OCI-LY7 (cell line): ENCODE data around the gene AKR1E2. TPM values are rescaled to one million over a fixed set of nuclear protein-coding genes. Genes with fewer than 3 reads are reported as not detected.

Experiments
- BruUV-seq: library from RNA; stranded (reverse); fragments of 400-500 nt; replicated peaks from 2 replicates; lab custom pipeline; 2021; lab: Mats Ljungman, UMichigan
- CTCF ChIA-PET: fragments of 300-600 bp; sonication (Branson Sonifier 250); formaldehyde crosslinking; loops from one replicate; lab custom pipeline; 2022; ENCODE audit warnings: antibody characterized with exemption; ENCODE audit not compliant: unreplicated experiment; lab: Charles Lee
- POLR2A ChIA-PET: fragments of 300-600 bp; sonication (Branson Sonifier 250); formaldehyde crosslinking; loops from one replicate; lab custom pipeline; 2022; ENCODE audit warnings: antibody characterized with exemption; lab: Charles Lee
- DNase-seq: peaks from one replicate; pipeline ENCODE4 v3.0.0-alpha.2; 2015; ENCODE audit warnings: low spot score
- H2AFZ ChIP-seq: fragments of 200-600 bp; sonication (generic), shearing (Covaris generic); 2 replicates; pipeline ENCODE4 v1.6.1; 2014; ENCODE audit warnings: mild to moderate bottlenecking, antibody characterized with exemption, low read length, moderate library complexity
- H3K27ac ChIP-seq: fragments of 200-600 bp; sonication (generic); 2 replicates; pipeline ENCODE4 v1.5.1; 2014; ENCODE audit warnings: mixed run types, low read depth, mild to moderate bottlenecking, moderate library complexity, low read length, inconsistent platforms; ENCODE audit not compliant: poor library complexity, severe bottlenecking
- H3K36me3 ChIP-seq: fragments of 200-600 bp; sonication (generic); 2 replicates; pipeline ENCODE4 v1.6.1; 2014; ENCODE audit warnings: mild to moderate bottlenecking, antibody characterized with exemption, low read length, moderate library complexity, mixed read lengths; ENCODE audit not compliant: insufficient read depth
- H3K4me1 ChIP-seq: fragments of 200-600 bp; sonication (generic); 2 replicates; pipeline ENCODE4 v1.5.1; 2014; ENCODE audit warnings: mild to moderate bottlenecking, low read length; ENCODE audit not compliant: insufficient read depth, poor library complexity, severe bottlenecking
- H3K4me2 ChIP-seq: fragments of 200-600 bp; sonication (generic); 2 replicates; pipeline ENCODE4 v1.6.1; 2014; ENCODE audit warnings: mild to moderate bottlenecking, low read length
- H3K4me3 ChIP-seq: fragments of 200-600 bp; sonication (generic); 2 replicates; pipeline ENCODE4 v1.5.1; 2014; ENCODE audit warnings: mild to moderate bottlenecking, low read depth, low read length; ENCODE audit not compliant: poor library complexity, severe bottlenecking
- H3K79me2 ChIP-seq: fragments of 200-600 bp; sonication (generic); 2 replicates; pipeline ENCODE4 v1.6.1; 2016; ENCODE audit warnings: low read depth, mild to moderate bottlenecking, low read length, moderate library complexity, mixed read lengths; ENCODE audit not compliant: insufficient read depth
- H3K9me2 ChIP-seq: fragments of 200-600 bp; sonication (generic); 2 replicates; pipeline ENCODE4 v1.6.1; 2016; ENCODE audit warnings: mild to moderate bottlenecking, low read length, mixed read lengths; ENCODE audit not compliant: insufficient read depth
- H3K9me3 ChIP-seq: fragments of 200-600 bp; sonication (generic); 2 replicates; pipeline ENCODE4 v1.6.1; 2014; ENCODE audit warnings: mild to moderate bottlenecking, mixed run types, low read length, mixed read lengths
- H4K20me1 ChIP-seq: fragments of 200-600 bp; sonication (generic); 2 replicates; pipeline ENCODE4 v1.6.1; 2014; ENCODE audit warnings: mild to moderate bottlenecking, antibody characterized with exemption, low read length, moderate library complexity, mixed read lengths; ENCODE audit not compliant: insufficient read depth
- EZH2phosphoT487 ChIP-seq: fragments of 200-600 bp; sonication (generic); IDR thresholded peaks from 2 replicates; pipeline ENCODE4 v1.6.1; 2018; ENCODE audit warnings: low read depth, borderline replicate concordance, mild to moderate bottlenecking, mixed run types, antibody characterized with exemption, low read length, moderate library complexity, mixed read lengths
- intact Hi-C: fragments of 100-400 bp; cut with micrococcal nuclease; formaldehyde crosslinking; loops from one replicate; pipeline ENCODE4 v1.10.0; 2022; ENCODE audit not compliant: unreplicated experiment
- total RNA-seq, 2 experiments: library from RNA; depleted of rRNA in 1 of 2; stranded (reverse); fragments of >200 nt in 1 of 2; shearing (Covaris generic) in 1 of 2; gene quantifications; 2 replicates each; pipeline ENCODE4 v1.2.3, GENCODE V29; 2014 to 2022
- TF ChIP-seq, protein P1 (sequence below): fragments of 200-600 bp; sonication (generic); conservative IDR thresholded peaks from 2 replicates; pipeline ENCODE4 v1.5.1; 2014; ENCODE audit warnings: mild to moderate bottlenecking, antibody characterized with exemption, low read length, moderate library complexity, mixed read lengths

AKR1E2 gene
- total RNA-seq, 2 experiments from 2014 or later: not detected

DNA sequence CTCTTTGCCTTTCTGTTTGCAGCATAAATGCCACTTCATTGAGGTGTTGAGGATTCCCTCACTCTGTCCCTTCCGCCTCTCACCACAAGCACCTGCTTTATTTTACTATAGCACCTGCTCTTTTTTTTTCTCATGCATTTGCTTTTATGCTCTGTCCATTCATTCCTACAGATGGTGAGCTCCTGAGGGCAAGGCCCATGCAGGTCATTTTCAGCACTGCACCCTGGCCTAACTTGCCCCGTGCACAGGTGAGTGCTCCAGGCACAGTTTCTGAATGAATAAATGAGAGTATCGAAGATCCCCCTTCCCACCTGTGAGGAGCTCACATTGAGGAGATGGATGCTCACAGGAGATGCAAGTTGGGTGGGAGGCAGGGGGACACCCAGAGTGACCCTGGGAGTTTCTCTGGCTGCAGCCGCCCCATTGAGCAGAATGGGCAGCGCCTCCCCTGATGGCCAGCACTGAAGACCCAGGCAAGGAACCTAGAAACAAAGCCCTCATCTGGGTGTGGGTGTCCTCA lies 1.2 kb upstream of the AKR1E2 start:
- no peak for TF ChIP-seq EZH2phosphoT487
- TF ChIP-seq, protein P1, sequence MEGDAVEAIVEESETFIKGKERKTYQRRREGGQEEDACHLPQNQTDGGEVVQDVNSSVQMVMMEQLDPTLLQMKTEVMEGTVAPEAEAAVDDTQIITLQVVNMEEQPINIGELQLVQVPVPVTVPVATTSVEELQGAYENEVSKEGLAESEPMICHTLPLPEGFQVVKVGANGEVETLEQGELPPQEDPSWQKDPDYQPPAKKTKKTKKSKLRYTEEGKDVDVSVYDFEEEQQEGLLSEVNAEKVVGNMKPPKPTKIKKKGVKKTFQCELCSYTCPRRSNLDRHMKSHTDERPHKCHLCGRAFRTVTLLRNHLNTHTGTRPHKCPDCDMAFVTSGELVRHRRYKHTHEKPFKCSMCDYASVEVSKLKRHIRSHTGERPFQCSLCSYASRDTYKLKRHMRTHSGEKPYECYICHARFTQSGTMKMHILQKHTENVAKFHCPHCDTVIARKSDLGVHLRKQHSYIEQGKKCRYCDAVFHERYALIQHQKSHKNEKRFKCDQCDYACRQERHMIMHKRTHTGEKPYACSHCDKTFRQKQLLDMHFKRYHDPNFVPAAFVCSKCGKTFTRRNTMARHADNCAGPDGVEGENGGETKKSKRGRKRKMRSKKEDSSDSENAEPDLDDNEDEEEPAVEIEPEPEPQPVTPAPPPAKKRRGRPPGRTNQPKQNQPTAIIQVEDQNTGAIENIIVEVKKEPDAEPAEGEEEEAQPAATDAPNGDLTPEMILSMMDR: no peak
- Histone ChIP-seq H3K27ac (no peak overlapping the region), H3K9me2 (no peaks in the 10 kb centered on the region), H3K79me2 (no peaks in the 10 kb centered on the region), H3K4me2 (no peak overlapping the region), H2AFZ (no peak overlapping the region), H3K36me3 (no peaks in the 10 kb centered on the region), H4K20me1 (no peaks in the 10 kb centered on the region), H3K9me3 (no peaks in the 10 kb centered on the region), H3K4me3 (no peak overlapping the region), H3K4me1 (no peaks in the 10 kb centered on the region)
- ChIA-PET POLR2A (no interaction called here), CTCF (no interaction called here)
- DNase-seq: no peak
- BruUV-seq: no TSS peak
- intact Hi-C loops: no loop called here

DNA sequence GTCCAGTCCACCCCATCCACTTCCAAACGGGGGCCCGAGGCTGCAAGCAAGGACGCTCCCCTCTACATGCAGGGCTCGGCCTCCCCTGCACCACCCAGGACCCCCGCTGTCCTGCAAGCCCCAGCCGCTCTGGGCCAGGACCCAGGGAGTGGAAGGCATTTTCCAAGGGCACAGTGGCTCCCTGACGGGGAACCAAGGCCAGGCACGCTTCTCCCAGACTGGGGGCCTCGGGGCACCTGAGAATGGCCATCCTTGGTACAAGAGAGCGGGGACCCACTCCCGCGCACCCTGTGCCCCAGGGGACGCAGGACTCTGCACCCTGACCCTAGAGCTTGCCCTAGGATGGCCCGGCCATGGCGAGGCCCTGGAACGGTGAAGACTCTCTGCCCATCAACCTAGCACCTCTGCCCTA lies 545 bp upstream of the AKR1E2 start:
- H3K9me3 ChIP-seq: no peaks in the 10 kb centered on the region
- no peaks in the 10 kb centered on the region for H3K36me3 ChIP-seq
- no peaks in the 10 kb centered on the region for H3K79me2 ChIP-seq
- no peak overlapping the region for H2AFZ ChIP-seq
- ChIA-PET POLR2A (no interaction called here), CTCF (no interaction called here)
- H3K9me2 ChIP-seq: no peaks in the 10 kb centered on the region
- no peak for DNase-seq
- no peaks in the 10 kb centered on the region for H4K20me1 ChIP-seq
- no peak overlapping the region for H3K4me3 ChIP-seq
- no peaks in the 10 kb centered on the region for H3K4me1 ChIP-seq
- H3K4me2 ChIP-seq: no peak overlapping the region
- intact Hi-C loops: no loop called here
- TF ChIP-seq, protein P1: no peak
- no peak for TF ChIP-seq EZH2phosphoT487
- no peak overlapping the region for H3K27ac ChIP-seq
- no TSS peak for BruUV-seq

DNA sequence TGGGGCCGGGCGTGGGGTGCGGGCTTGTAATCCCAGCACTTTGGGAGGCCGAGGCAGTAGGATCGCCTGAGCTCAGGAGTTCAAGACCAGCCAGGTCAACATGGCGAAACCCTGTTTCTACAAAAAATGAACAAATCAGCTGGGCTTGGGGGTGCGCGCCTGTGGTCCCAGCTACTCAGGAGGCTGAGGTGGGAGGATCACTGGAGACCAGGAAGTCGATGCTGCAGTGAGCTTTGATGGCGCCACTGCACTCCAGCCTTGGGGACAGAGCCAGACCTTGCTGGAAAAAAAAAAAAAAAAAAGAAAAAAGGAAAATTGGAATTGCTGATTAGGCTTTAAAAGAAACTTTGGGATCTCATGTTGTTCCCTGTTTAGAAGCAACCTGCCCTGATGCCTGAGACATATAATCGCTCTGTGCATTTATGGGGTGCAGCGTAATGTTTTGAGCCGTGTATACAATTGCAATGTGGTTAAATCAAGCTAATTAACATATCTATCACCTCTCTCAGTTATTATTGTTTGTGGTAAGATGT lies 851 bp downstream of the AKR1E2 start:
- TF ChIP-seq, protein P1: no peak
- TF ChIP-seq EZH2phosphoT487: no peak
- CTCF ChIA-PET: no interaction called here
- no peaks in the 10 kb centered on the region for H3K9me3 ChIP-seq
- no peaks in the 10 kb centered on the region for H3K4me1 ChIP-seq
- no peaks in the 10 kb centered on the region for H3K79me2 ChIP-seq
- no peak overlapping the region for H2AFZ ChIP-seq
- POLR2A ChIA-PET: no interaction called here
- BruUV-seq: no TSS peak
- H3K27ac ChIP-seq: no peak overlapping the region
- no peak overlapping the region for H3K4me2 ChIP-seq
- no peaks in the 10 kb centered on the region for H3K36me3 ChIP-seq
- no peak for DNase-seq
- H4K20me1 ChIP-seq: no peaks in the 10 kb centered on the region
- H3K9me2 ChIP-seq: no peaks in the 10 kb centered on the region
- H3K4me3 ChIP-seq: no peak overlapping the region
- intact Hi-C loops: no loop called here
